HEK293 (cell line): ENCODE data around the gene HLA-DPB1.

Source experiments
- CTCF ChIA-PET: fragments of 350-600 bp; formaldehyde crosslinking; extraction: SDS; loops from one replicate; lab custom pipeline; 2021; ENCODE audit warnings: antibody characterized with exemption; lab: Yijun Ruan, JAX
- POLR2A ChIA-PET: fragments of 300-600 bp; formaldehyde crosslinking; extraction: SDS; loops from one replicate; lab custom pipeline; 2020; ENCODE audit warnings: antibody characterized with exemption, inconsistent platforms; lab: Yijun Ruan, JAX
- H3K27ac ChIP-seq: fragments of 200-500 bp; sonication (Bioruptor generic); 2 replicates; pipeline ENCODE4 v1.5.1; 2014; ENCODE audit warnings: low read depth, low read length, control low read depth, inconsistent platforms; ENCODE audit errors: extremely low read depth
- H3K36me3 ChIP-seq, 2 experiments: fragments of 200-500 bp in 1 of 2; sonication (Bioruptor generic) in 1 of 2; 1 replicate in 1 of 2; 2 replicates in 1 of 2; pipeline ENCODE4 v1.5.1; 2014 to 2017; ENCODE audit warnings: inconsistent platforms in 2 of 2, low read length in 2 of 2; ENCODE audit not compliant: control insufficient read depth in 2 of 2, insufficient read depth in 1 of 2
- H3K4me1 ChIP-seq: fragments of 200-500 bp; sonication (Bioruptor generic); 2 replicates; pipeline ENCODE4 v1.5.1; 2014; ENCODE audit warnings: mild to moderate bottlenecking, low read length, inconsistent platforms; ENCODE audit not compliant: control insufficient read depth, insufficient read depth
- H3K4me3 ChIP-seq: 2 replicates; pipeline ENCODE4 v1.5.1; 2011; ENCODE audit warnings: low read depth, mild to moderate bottlenecking, control low read depth, low read length, moderate library complexity
- H3K9me3 ChIP-seq: fragments of 200-500 bp; sonication (Bioruptor generic); 2 replicates; pipeline ENCODE4 v1.5.1; 2014; ENCODE audit warnings: low read depth, low read length, inconsistent platforms; ENCODE audit not compliant: control insufficient read depth, insufficient read depth
- BCL11A ChIP-seq: fragments of 450-650 bp; formaldehyde crosslinking; IDR thresholded peaks from 2 replicates; pipeline ENCODE4 v1.5.1; 2016; ENCODE audit warnings: low read depth, missing biosample characterization, missing genetic modification characterization
- BCL11B ChIP-seq: fragments of 450-650 bp; formaldehyde crosslinking; IDR thresholded peaks from 2 replicates; pipeline ENCODE4 v1.5.1; 2016; ENCODE audit warnings: low read depth, missing biosample characterization, missing genetic modification characterization
- GLI4 ChIP-seq: fragments of 450-650 bp; formaldehyde crosslinking; IDR thresholded peaks from 2 replicates; pipeline ENCODE4 v1.5.1; 2016; ENCODE audit warnings: missing biosample characterization, missing genetic modification characterization
- HIC1 ChIP-seq: fragments of 450-650 bp; formaldehyde crosslinking; IDR thresholded peaks from 2 replicates; pipeline ENCODE4 v1.5.1; 2016; ENCODE audit warnings: missing biosample characterization, missing genetic modification characterization
- KLF10 ChIP-seq: fragments of 450-650 bp; IDR thresholded peaks from 2 replicates; pipeline ENCODE4 v1.5.1; 2018; ENCODE audit warnings: missing biosample characterization, mild to moderate bottlenecking, missing genetic modification characterization
- KLF16 ChIP-seq: fragments of 450-650 bp; formaldehyde crosslinking; IDR thresholded peaks from 2 replicates; pipeline ENCODE4 v1.5.1; 2017; ENCODE audit warnings: missing biosample characterization, missing genetic modification characterization
- PRDM10 ChIP-seq: fragments of 450-650 bp; formaldehyde crosslinking; IDR thresholded peaks from 2 replicates; pipeline ENCODE4 v1.5.1; 2016; ENCODE audit warnings: missing biosample characterization, missing genetic modification characterization
- REPIN1 ChIP-seq: fragments of 450-650 bp; formaldehyde crosslinking; IDR thresholded peaks from 2 replicates; pipeline ENCODE4 v1.5.1; 2017; ENCODE audit warnings: missing biosample characterization, missing genetic modification characterization, low read depth
- ZBTB10 ChIP-seq: fragments of 450-650 bp; formaldehyde crosslinking; IDR thresholded peaks from 2 replicates; pipeline ENCODE4 v1.5.1; 2016; ENCODE audit warnings: missing biosample characterization, missing genetic modification characterization
- ZFP41 ChIP-seq: fragments of 450-650 bp; formaldehyde crosslinking; IDR thresholded peaks from 2 replicates; pipeline ENCODE4 v1.5.1; 2016; ENCODE audit warnings: missing biosample characterization, missing genetic modification characterization, borderline replicate concordance
- ZNF211 ChIP-seq: fragments of 450-650 bp; formaldehyde crosslinking; IDR thresholded peaks from 2 replicates; pipeline ENCODE4 v1.5.1; 2016; ENCODE audit warnings: low read depth, missing biosample characterization, missing genetic modification characterization
- ZNF239 ChIP-seq: fragments of 450-650 bp; formaldehyde crosslinking; IDR thresholded peaks from 2 replicates; pipeline ENCODE4 v1.5.1; 2016; ENCODE audit warnings: missing biosample characterization, missing genetic modification characterization
- ZNF248 ChIP-seq: fragments of 450-650 bp; formaldehyde crosslinking; IDR thresholded peaks from 2 replicates; pipeline ENCODE4 v1.5.1; 2017; ENCODE audit warnings: missing biosample characterization, missing genetic modification characterization
- ZNF48 ChIP-seq: fragments of 450-650 bp; formaldehyde crosslinking; IDR thresholded peaks from 2 replicates; pipeline ENCODE4 v1.5.1; 2016; ENCODE audit warnings: missing biosample characterization, missing genetic modification characterization
- ZNF629 ChIP-seq: fragments of 450-650 bp; formaldehyde crosslinking; IDR thresholded peaks from 2 replicates; pipeline ENCODE4 v1.5.1; 2017; ENCODE audit warnings: missing biosample characterization, missing genetic modification characterization
- ZNF654 ChIP-seq: fragments of 450-650 bp; formaldehyde crosslinking; IDR thresholded peaks from 2 replicates; pipeline ENCODE4 v1.5.1; 2016; ENCODE audit warnings: low read depth, missing biosample characterization, missing genetic modification characterization
- ZNF747 ChIP-seq: fragments of 450-650 bp; formaldehyde crosslinking; IDR thresholded peaks from 2 replicates; pipeline ENCODE4 v1.5.1; 2016; ENCODE audit warnings: missing biosample characterization, missing genetic modification characterization
- ZSCAN30 ChIP-seq: fragments of 450-650 bp; IDR thresholded peaks from 2 replicates; pipeline ENCODE4 v1.5.1; 2018; ENCODE audit warnings: missing biosample characterization, mild to moderate bottlenecking, missing genetic modification characterization, moderate library complexity

HLA-DPB1 gene

DNA sequence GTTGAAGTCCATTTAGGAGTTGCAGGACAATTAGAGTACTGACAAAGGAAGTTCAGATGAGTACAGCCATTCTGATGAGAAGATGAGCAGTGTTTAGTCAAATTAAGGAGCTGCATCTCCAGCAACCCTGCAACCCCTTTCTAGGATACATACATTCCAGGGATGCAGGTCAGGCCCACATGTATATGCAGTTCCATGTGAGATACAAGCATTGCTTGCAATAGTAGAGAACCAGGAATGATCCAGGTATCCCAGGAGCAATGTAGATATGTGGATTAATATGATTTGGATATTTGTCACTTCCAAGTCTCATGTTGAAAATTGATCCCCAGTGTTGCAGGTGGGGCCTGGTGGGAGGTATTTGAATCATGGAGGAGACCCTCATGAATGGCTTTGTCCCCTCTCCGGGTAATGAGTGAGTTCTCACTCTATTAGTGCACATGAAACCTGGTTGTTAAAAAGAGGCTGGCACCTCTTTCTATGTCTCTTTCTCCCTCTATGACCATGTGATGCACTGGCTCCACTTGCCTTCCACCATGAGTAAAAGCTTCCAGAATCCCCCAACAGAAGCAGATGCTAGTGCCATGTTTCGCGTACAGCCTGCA, 8.8 kb upstream of the HLA-DPB1 start (continued):
- TF ChIP-seq BCL11B (tag by site-specific recombination) (no peak), ZNF211 (tag by site-specific recombination) (no peak), GLI4 (tag by site-specific recombination) (no peak), ZSCAN30 (tag by site-specific recombination) (no peak)

- POLR2A ChIA-PET: interaction anchor here (0.5 kb wide), 1 partner anchor 42 kb away, joined by 3 read pairs; no protein-coding TSS in a partner anchor
- Histone ChIP-seq H3K27ac (no peak overlapping the region), H3K9me3 (no peaks in the 10 kb centered on the region), H3K36me3 (peaks cover 0 to 35% of the 10 kb centered on the region in 2 experiments; a peak in 1 of 3 replicates), H3K4me3 (no peak overlapping the region), H3K4me1 (no peaks in the 10 kb centered on the region)
- CTCF ChIA-PET: interaction anchor here (1.0 kb wide), 1 partner anchor 14 kb away, joined by 3 read pairs; no protein-coding TSS in a partner anchor
- TF ChIP-seq ZSCAN30 (tag by site-specific recombination) (no peak), ZNF747 (tag by site-specific recombination) (no peak), REPIN1 (tag by site-specific recombination) (no peak), ZNF48 (tag by site-specific recombination) (no peak), HIC1 (tag by site-specific recombination) (no peak), ZNF654 (tag by site-specific recombination) (no peak), KLF16 (tag by site-specific recombination) (no peak), ZNF211 (tag by site-specific recombination) (no peak), ZNF629 (tag by site-specific recombination) (no peak), ZNF239 (no peak), ZFP41 (tag by site-specific recombination) (no peak)
Measured at GRCh38 chr6:33069021-33069738, 6.6 kb upstream of the HLA-DPB1 start.

GRCh38 chr6:33070909-33071308, 4.9 kb upstream of the HLA-DPB1 start:
- ChIA-PET CTCF (interaction anchor here (1.2 kb wide), 1 partner anchor 40 kb away, joined by 8 read pairs; no protein-coding TSS in a partner anchor), POLR2A (no interaction called here)
- H3K27ac ChIP-seq: no peak overlapping the region
- peaks cover 0 to 29% of the 10 kb centered on the region in 2 experiments; a peak in 1 of 3 replicates for H3K36me3 ChIP-seq
- H3K9me3 ChIP-seq: no peaks in the 10 kb centered on the region
- H3K4me3 ChIP-seq: no peak overlapping the region
- H3K4me1 ChIP-seq: no peaks in the 10 kb centered on the region
- TF ChIP-seq ZNF48 (tag by site-specific recombination): no peak
- TF ChIP-seq ZNF248: no peak
- TF ChIP-seq BCL11B (tag by site-specific recombination): no peak
- no peak for TF ChIP-seq PRDM10 (tag by site-specific recombination)
- no peak for TF ChIP-seq ZBTB10 (tag by site-specific recombination)
- TF ChIP-seq KLF10: no peak
- no peak for TF ChIP-seq BCL11A
